Epithelial cell of esophagus (primary cell): ENCODE measurements around the gene ADAM10.

Experiments used
- DNase-seq: peaks from one replicate; pipeline ENCODE4 v3.0.0; 2010; ENCODE audit warnings: low read depth
- H3K4me3 ChIP-seq: 2 replicates; pipeline ENCODE4 v1.5.1; 2011; ENCODE audit warnings: mild to moderate bottlenecking, low read length, control low read depth
- CTCF ChIP-seq: IDR thresholded peaks from 2 replicates; pipeline ENCODE4 v1.5.1; 2011; ENCODE audit warnings: low read depth, mild to moderate bottlenecking, low read length, control low read depth, inconsistent platforms; ENCODE audit not compliant: insufficient read depth; ENCODE audit errors: missing control alignments

ADAM10 gene

GRCh38 chr15:58545307-58546065 lies 204.0 kb downstream of the ADAM10 start:
- no peak for TF ChIP-seq CTCF
- DNase-seq: no peak
- no peak overlapping the region for H3K4me3 ChIP-seq

- no peak for DNase-seq
- no peak overlapping the region for H3K4me3 ChIP-seq
- no peak for TF ChIP-seq CTCF
These were observed 204.8 kb downstream of the ADAM10 start for GRCh38 chr15:58544756-58545155.

- TF ChIP-seq CTCF: no peak
These were observed 205.7 kb downstream of the ADAM10 start for GRCh38 chr15:58543664-58544335.

GRCh38 chr15:58541410-58542087 lies 208.0 kb downstream of the ADAM10 start:
- no peak for TF ChIP-seq CTCF
- DNase-seq: no peak
- H3K4me3 ChIP-seq: no peak overlapping the region

More at GRCh38 chr15:58543664-58544335, 205.7 kb downstream of the ADAM10 start:
- DNase-seq: no peak
- no peak overlapping the region for H3K4me3 ChIP-seq

- no peak for TF ChIP-seq CTCF
- no peak for DNase-seq
- H3K4me3 ChIP-seq: no peak overlapping the region
These were observed 210.0 kb downstream of the ADAM10 start for GRCh38 chr15:58539548-58539947.

GRCh38 chr15:58538901-58539300 lies 210.6 kb downstream of the ADAM10 start:
- TF ChIP-seq CTCF: no peak
- H3K4me3 ChIP-seq: no peak overlapping the region
- no peak for DNase-seq
